Common myeloid progenitor, CD34-positive (primary cell): ENCODE data around the gene NUS1.
"Not testable (repeated sequence)": the region's sequence is repeated elsewhere in the genome, so short reads cannot be mapped to it uniquely, and the experiment has no call there.

Experiments used
- CTCF ChIA-PET: fragments of 350-600 bp; sonication (Branson Sonifier 250); formaldehyde crosslinking; loops from one replicate; lab custom pipeline; 2021; ENCODE audit warnings: antibody characterized with exemption; lab: Charles Lee
- POLR2A ChIA-PET: fragments of 350-600 bp; sonication (Branson Sonifier 250); formaldehyde crosslinking; loops from one replicate; lab custom pipeline; 2021; ENCODE audit warnings: antibody characterized with exemption; lab: Charles Lee
- DNase-seq, 3 donors: peaks; one replicate each; pipeline versions ENCODE4 v3.0.0 to v3.0.0-alpha.2; 2013
- H3K27ac ChIP-seq, 2 experiments: 1 replicate in 1 of 2; 2 replicates in 1 of 2; pipeline ENCODE4 v1.7.0; 2013; ENCODE audit warnings: inconsistent platforms in 2 of 2, low read length in 2 of 2, mild to moderate bottlenecking in 2 of 2, low read depth in 1 of 2, moderate library complexity in 1 of 2; ENCODE audit not compliant: severe bottlenecking in 2 of 2, insufficient read depth in 1 of 2, poor library complexity in 1 of 2
- H3K27me3 ChIP-seq, 5 experiments: replicated peaks in 2 of 5; 1 replicate in 3 of 5; 2 replicates in 2 of 5; pipeline versions ENCODE4 v1.6.1 to v1.7.0; 2013; ENCODE audit warnings: low read length in 4 of 5, mild to moderate bottlenecking in 2 of 5, moderate library complexity in 2 of 5, inconsistent platforms in 1 of 5; ENCODE audit not compliant: insufficient read depth in 5 of 5, control insufficient read depth in 4 of 5
- H3K36me3 ChIP-seq, 4 experiments: 1 replicate in 2 of 4; 2 replicates in 2 of 4; pipeline versions ENCODE4 v1.6.1 to v1.7.0; 2013; ENCODE audit warnings: low read length in 3 of 4, control low read depth in 1 of 4, mild to moderate bottlenecking in 1 of 4; ENCODE audit not compliant: control insufficient read depth in 4 of 4, insufficient read depth in 4 of 4
- H3K4me1 ChIP-seq, 4 experiments: 1 replicate in 3 of 4; 2 replicates in 1 of 4; pipeline versions ENCODE4 v1.6.1 to v1.7.1; 2013; ENCODE audit warnings: low read length in 3 of 4, mild to moderate bottlenecking in 3 of 4, control low read depth in 1 of 4, inconsistent platforms in 1 of 4, moderate library complexity in 1 of 4; ENCODE audit not compliant: control insufficient read depth in 4 of 4, insufficient read depth in 4 of 4; ENCODE audit errors: control extremely low read depth in 1 of 4
- H3K4me3 ChIP-seq, 7 experiments: 1 replicate in 4 of 7; 2 replicates in 3 of 7; pipeline versions ENCODE4 v1.5.1 to v1.7.0; 2013; ENCODE audit warnings: mild to moderate bottlenecking in 7 of 7, low read length in 6 of 7, moderate library complexity in 6 of 7, inconsistent platforms in 2 of 7, low read depth in 2 of 7, control low read depth in 1 of 7; ENCODE audit not compliant: insufficient read depth in 4 of 7, control insufficient read depth in 1 of 7; ENCODE audit errors: extremely low read depth in 1 of 7
- H3K9me3 ChIP-seq, 5 experiments: 1 replicate in 4 of 5; 2 replicates in 1 of 5; pipeline versions ENCODE4 v1.6.1 to v1.7.1; 2013; ENCODE audit warnings: low read length in 4 of 5, mild to moderate bottlenecking in 2 of 5, inconsistent platforms in 1 of 5, low read depth in 1 of 5, moderate library complexity in 1 of 5; ENCODE audit not compliant: control insufficient read depth in 4 of 5, insufficient read depth in 2 of 5; ENCODE audit errors: control extremely low read depth in 1 of 5
- WGBS: methylation state at CpG from one replicate; pipeline ENCODE4 v1.1.5; 2013; ENCODE audit not compliant: insufficient coverage; 5-methylcytosine and 5-hydroxymethylcytosine counted together

Gene NUS1

GRCh38 chr6:117733341-117733740 lies 58.1 kb downstream of the NUS1 start:
- no CpG with 5 or more reads among the region's 1 CpG for WGBS
- no peaks in the 10 kb centered on the region for H3K36me3 ChIP-seq
- no peak overlapping the region for H3K4me3 ChIP-seq
- DNase-seq, result no peak
- no peaks in the 10 kb centered on the region for H3K4me1 ChIP-seq
- POLR2A ChIA-PET, result no interaction called here
- CTCF ChIA-PET, result no interaction called here
- peaks cover 0 to 3% (median 0%) of the 10 kb centered on the region in 5 experiments for H3K9me3 ChIP-seq
- H3K27me3 ChIP-seq, result no peaks in the 10 kb centered on the region
- no peak overlapping the region for H3K27ac ChIP-seq

- Histone ChIP-seq H3K4me3 (no peak overlapping the region), H3K9me3 (peaks cover 0 to 6% (median 0%) of the 10 kb centered on the region in 5 experiments), H3K27me3 (no peaks in the 10 kb centered on the region), H3K4me1 (no peaks in the 10 kb centered on the region), H3K27ac (no peak overlapping the region), H3K36me3 (no peaks in the 10 kb centered on the region)
- POLR2A ChIA-PET, result no interaction called here
- CTCF ChIA-PET, result interaction anchor here (1.6 kb wide), 1 partner anchor 21 kb away, joined by 3 read pairs; no protein-coding TSS in a partner anchor
- 83% methylated on average over 4 of the region's 4 CpGs for WGBS
- no peak for DNase-seq
Observed at GRCh38 chr6:117739869-117740268, 64.6 kb downstream of the NUS1 start.

DNA sequence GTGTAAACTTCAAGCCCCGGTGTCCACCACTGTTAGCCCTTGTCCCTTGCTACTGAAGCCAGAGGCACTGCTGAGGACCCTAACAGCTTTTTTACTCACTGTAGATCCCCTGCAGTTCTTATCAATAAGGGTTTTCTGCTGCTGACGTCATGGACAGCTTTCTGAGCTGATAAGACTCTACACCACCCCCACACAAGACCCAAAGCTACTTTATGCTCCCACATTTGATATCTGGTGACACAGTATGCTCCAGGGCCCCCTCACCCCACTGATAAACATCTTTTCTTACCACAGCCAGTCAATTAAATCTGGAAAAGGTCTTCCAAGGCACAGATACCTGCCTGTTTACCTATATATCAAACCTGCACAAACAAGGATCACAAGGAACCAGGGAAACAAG lies 65.3 kb downstream of the NUS1 start:
- Histone ChIP-seq H3K27ac (no peak overlapping the region), H3K4me3 (no peak overlapping the region), H3K36me3 (no peaks in the 10 kb centered on the region), H3K4me1 (no peaks in the 10 kb centered on the region), H3K9me3 (peaks cover 0 to 6% (median 0%) of the 10 kb centered on the region in 5 experiments), H3K27me3 (no peaks in the 10 kb centered on the region)
- peak in 2 of 3 donors; percentile 1 to 12 for DNase-seq
- CTCF ChIA-PET, result interaction anchor here (1.6 kb wide), 1 partner anchor 20 kb away, joined by 3 read pairs; no protein-coding TSS in a partner anchor
- POLR2A ChIA-PET, result no interaction called here
- WGBS, result 56% methylated on average over 2 of the region's 2 CpGs

DNA sequence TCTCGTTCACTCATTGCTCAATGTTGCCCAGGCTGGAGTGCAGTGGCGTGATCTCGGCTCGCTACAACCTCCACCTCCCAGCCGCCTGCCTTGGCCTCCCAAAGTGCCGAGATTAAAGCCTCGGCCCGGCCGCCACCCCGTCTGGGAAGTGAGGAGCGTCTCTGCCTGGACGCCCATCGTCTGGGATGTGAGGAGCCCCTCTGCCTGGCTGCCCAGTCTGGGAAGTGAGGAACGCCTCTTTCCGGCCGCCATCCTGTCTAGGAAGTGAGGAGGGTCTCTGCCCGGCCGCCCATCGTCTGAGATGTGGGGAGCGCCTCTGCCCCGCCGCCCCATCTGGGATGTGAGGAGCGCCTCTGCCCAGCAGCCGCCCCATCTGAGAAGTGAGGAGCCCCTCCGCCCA lies 75.4 kb downstream of the NUS1 start:
- 96% methylated on average over 20 of the region's 25 CpGs for WGBS
- CTCF ChIA-PET, result not testable (repeated sequence)

More for the DNA sequence above, 75.4 kb downstream of the NUS1 start:
- H3K27me3 ChIP-seq, H3K4me1 ChIP-seq, POLR2A ChIA-PET, H3K9me3 ChIP-seq, DNase-seq, H3K36me3 ChIP-seq, H3K4me3 ChIP-seq, H3K27ac ChIP-seq: not testable (repeated sequence)
